CD4-positive, alpha-beta memory T cell (primary cell): ENCODE data around the gene CNPPD1. TPM values are rescaled to one million over a fixed set of nuclear protein-coding genes. Genes with fewer than 3 reads are reported as not detected.

Experiments used
- CTCF ChIA-PET: fragments of 350-600 bp; sonication (Branson Sonifier 250); formaldehyde crosslinking; loops from one replicate; lab custom pipeline; 2021; ENCODE audit warnings: inconsistent platforms; ENCODE audit not compliant: partially characterized antibody; lab: Charles Lee
- POLR2A ChIA-PET: fragments of 350-600 bp; sonication (Branson Sonifier 250); formaldehyde crosslinking; loops from one replicate; lab custom pipeline; 2021; ENCODE audit not compliant: partially characterized antibody; lab: Charles Lee
- DNase-seq, 5 donors: peaks; one replicate each; pipeline versions ENCODE4 v3.0.0 to v3.0.0-alpha.2; 2020 to 2022; ENCODE audit warnings: mixed read lengths in 1 of 5
- H3K27ac ChIP-seq: one replicate; pipeline ENCODE4 v1.7.0; 2013; ENCODE audit warnings: low read depth, low read length
- H3K27me3 ChIP-seq: 2 replicates; pipeline ENCODE4 v1.7.0; 2013; ENCODE audit warnings: mild to moderate bottlenecking, low read length, moderate library complexity; ENCODE audit not compliant: insufficient read depth
- H3K36me3 ChIP-seq: 2 replicates; pipeline ENCODE4 v1.7.0; 2013; ENCODE audit warnings: mild to moderate bottlenecking, low read length, moderate library complexity; ENCODE audit not compliant: insufficient read depth
- H3K4me1 ChIP-seq: 2 replicates; pipeline ENCODE4 v1.7.0; 2013; ENCODE audit warnings: mild to moderate bottlenecking, low read length, moderate library complexity; ENCODE audit not compliant: insufficient read depth
- H3K4me3 ChIP-seq, 2 donors: one replicate each; pipeline ENCODE4 v1.7.0; 2013; ENCODE audit warnings: low read length in 2 of 2, mild to moderate bottlenecking in 1 of 2
- H3K9me3 ChIP-seq, 2 donors: one replicate each; pipeline ENCODE4 v1.7.0; 2013; ENCODE audit warnings: low read length in 2 of 2, control low read depth in 1 of 2; ENCODE audit not compliant: control insufficient read depth in 1 of 2
- H3K27ac Mint-ChIP-seq, 7 donors: one replicate each; pipeline ENCODE4 v1.8.0; 2020 to 2021; ENCODE audit warnings: mixed read lengths in 7 of 7, mild to moderate bottlenecking in 6 of 7, inconsistent platforms in 3 of 7, moderate library complexity in 3 of 7
- H3K27me3 Mint-ChIP-seq, 2 donors: one replicate each; pipeline ENCODE4 v1.8.0; 2020 to 2021; ENCODE audit warnings: mixed read lengths in 2 of 2
- H3K36me3 Mint-ChIP-seq, 2 donors: one replicate each; pipeline ENCODE4 v1.8.0; 2020 to 2021; ENCODE audit warnings: mixed read lengths in 2 of 2, inconsistent platforms in 1 of 2, mild to moderate bottlenecking in 1 of 2
- H3K4me1 Mint-ChIP-seq, 4 donors: one replicate each; pipeline ENCODE4 v1.8.0; 2020 to 2021; ENCODE audit warnings: mixed read lengths in 4 of 4, mild to moderate bottlenecking in 1 of 4
- H3K4me3 Mint-ChIP-seq, 8 donors: one replicate each; pipeline ENCODE4 v1.8.0; 2020 to 2021; ENCODE audit warnings: mixed read lengths in 8 of 8, mild to moderate bottlenecking in 7 of 8, moderate library complexity in 6 of 8, inconsistent platforms in 3 of 8
- H3K9me3 Mint-ChIP-seq, 8 donors: one replicate each; pipeline ENCODE4 v1.8.0; 2020 to 2021; ENCODE audit warnings: mixed read lengths in 8 of 8, mild to moderate bottlenecking in 5 of 8, inconsistent platforms in 3 of 8, moderate library complexity in 1 of 8
- intact Hi-C: fragments of 100-400 bp; cut with micrococcal nuclease; formaldehyde crosslinking; loops from one replicate; pipeline ENCODE4 v1.15.1; 2023
- polyA plus RNA-seq, 2 donors: library from polyadenylated mRNA; unstranded; fragments of 300-500 nt; fragmentation: Illumina TruSeq; gene quantifications; one replicate each; pipeline ENCODE4 v1.2.3, GENCODE V29; 2021
- total RNA-seq, 2 experiments: library from RNA; stranded (reverse); gene quantifications; one replicate each; pipeline ENCODE4 v1.2.3, GENCODE V29; 2021

CNPPD1 gene
- total and polyA plus RNA-seq, 4 experiments from 2014 or later = 76.5 to 83.3 (median 80.7) TPM

DNA sequence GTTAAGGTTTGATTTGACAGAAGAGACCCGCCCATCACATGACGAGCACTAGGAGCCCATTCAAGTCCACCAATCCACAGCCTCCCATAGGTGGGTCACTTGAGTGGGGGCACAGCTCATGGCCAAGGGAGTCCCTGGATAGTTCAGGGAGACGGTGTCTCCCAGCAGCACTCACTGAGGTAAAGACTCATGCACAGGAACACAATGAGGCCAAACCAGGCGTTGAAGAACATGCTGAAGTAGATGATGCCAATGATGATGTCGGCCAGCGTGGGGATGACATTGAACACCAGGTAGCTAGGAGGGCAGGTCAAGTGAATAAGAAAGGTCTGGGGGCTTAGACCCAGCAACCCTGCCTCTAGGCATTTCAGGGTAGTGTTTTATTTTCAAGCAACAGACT is 38.1 kb upstream of the CNPPD1 start:
- no peak overlapping the region for H3K4me3 ChIP-seq
- peaks cover 0 to 14% of the 10 kb centered on the region in 2 donors for H3K36me3 Mint-ChIP-seq
- intact Hi-C loops = loop anchor here (10.0 kb wide), 1 partner anchor 160 kb away; no protein-coding TSS in a partner anchor
- peaks cover under 1% of the 10 kb centered on the region for H3K36me3 ChIP-seq
- H3K27ac Mint-ChIP-seq = no peak overlapping the region
- POLR2A ChIA-PET = interaction anchor here (1.0 to 15.3 kb wide), 7 partner anchors 8 to 55 kb away, joined by 3 to 424 read pairs (median 7); partner anchors contain the start of genes ANKZF1, ATG9A, CNPPD1 and NHEJ1
- H3K27me3 ChIP-seq = no peaks in the 10 kb centered on the region
- no peak for DNase-seq
- H3K9me3 Mint-ChIP-seq = peaks cover 0 to 2% (median 0%) of the 10 kb centered on the region in 8 donors
- H3K27me3 Mint-ChIP-seq = no peaks in the 10 kb centered on the region
- H3K4me1 ChIP-seq = peaks cover 42% of the 10 kb centered on the region
- H3K9me3 ChIP-seq = no peaks in the 10 kb centered on the region
- H3K4me3 Mint-ChIP-seq = no peak overlapping the region
- peaks cover 14 to 41% (median 26%) of the 10 kb centered on the region in 4 donors for H3K4me1 Mint-ChIP-seq
- CTCF ChIA-PET = interaction anchor here (1.3 to 14.5 kb wide), 6 partner anchors 35 to 157 kb away, joined by 4 to 253 read pairs (median 8); partner anchors contain the start of genes CNPPD1, NHEJ1, RETREG2 and SLC23A3
- H3K27ac ChIP-seq = no peak overlapping the region

GRCh38 chr2:219214141-219214540 is 37.4 kb upstream of the CNPPD1 start:
- CTCF ChIA-PET = interaction anchor here (1.3 to 14.5 kb wide), 5 partner anchors 36 to 156 kb away, joined by 4 to 253 read pairs (median 11); partner anchors contain the start of genes CNPPD1, NHEJ1, RETREG2 and SLC23A3
- POLR2A ChIA-PET = interaction anchor here (1.0 to 15.3 kb wide), 3 partner anchors 13 to 54 kb away, joined by 3 to 424 read pairs (median 7); partner anchors contain the start of genes CNPPD1, NHEJ1, RETREG2 and SLC23A3
- no peaks in the 10 kb centered on the region for H3K9me3 ChIP-seq
- peaks cover 7% of the 10 kb centered on the region for H3K36me3 ChIP-seq
- Mint-ChIP-seq H3K9me3 (peaks cover 0 to 2% (median 0%) of the 10 kb centered on the region in 8 donors), H3K27me3 (no peaks in the 10 kb centered on the region), H3K36me3 (peaks cover 3 to 16% of the 10 kb centered on the region in 2 donors), H3K4me3 (no peak overlapping the region), H3K27ac (peak overlapping the region in 3 of 7 donors; percentile 45 to 69 (median 63)), H3K4me1 (peaks cover 14 to 41% (median 29%) of the 10 kb centered on the region in 4 donors)
- no peak overlapping the region for H3K4me3 ChIP-seq
- peaks cover 38% of the 10 kb centered on the region for H3K4me1 ChIP-seq
- intact Hi-C loops = loop anchor here (10.0 kb wide), 1 partner anchor 159 kb away; no protein-coding TSS in a partner anchor
- H3K27ac ChIP-seq = no peak overlapping the region
- DNase-seq = no peak
- H3K27me3 ChIP-seq = no peaks in the 10 kb centered on the region

- H3K4me1 Mint-ChIP-seq = peaks cover 18 to 43% (median 29%) of the 10 kb centered on the region in 4 donors
- no peak for DNase-seq
- H3K36me3 Mint-ChIP-seq = peaks cover 6 to 19% of the 10 kb centered on the region in 2 donors
- ChIA-PET POLR2A (interaction anchor here (0.7 to 15.3 kb wide), 4 partner anchors 13 to 40 kb away, joined by 3 to 424 read pairs (median 16); partner anchors contain the start of genes ANKZF1, ATG9A, CNPPD1 and RETREG2), CTCF (interaction anchor here (0.8 to 14.5 kb wide), 8 partner anchors 11 to 86 kb away, joined by 3 to 253 read pairs (median 4); partner anchors contain the start of genes CNPPD1, DNAJB2, NHEJ1 and RETREG2)
- Histone ChIP-seq H3K36me3 (peaks cover 12% of the 10 kb centered on the region), H3K27ac (no peak overlapping the region), H3K4me3 (no peak overlapping the region), H3K4me1 (peaks cover 32% of the 10 kb centered on the region), H3K27me3 (no peaks in the 10 kb centered on the region), H3K9me3 (no peaks in the 10 kb centered on the region)
- peaks cover 0 to 2% (median 0%) of the 10 kb centered on the region in 8 donors for H3K9me3 Mint-ChIP-seq
- no peak overlapping the region for H3K4me3 Mint-ChIP-seq
- peak overlapping the region in 3 of 7 donors; percentile 48 to 72 (median 54) for H3K27ac Mint-ChIP-seq
- intact Hi-C loops = loop anchor here (10.0 kb wide), 1 partner anchor 159 kb away; no protein-coding TSS in a partner anchor
- H3K27me3 Mint-ChIP-seq = no peaks in the 10 kb centered on the region
Observed at GRCh38 chr2:219213486-219214071, 36.9 kb upstream of the CNPPD1 start.

DNA sequence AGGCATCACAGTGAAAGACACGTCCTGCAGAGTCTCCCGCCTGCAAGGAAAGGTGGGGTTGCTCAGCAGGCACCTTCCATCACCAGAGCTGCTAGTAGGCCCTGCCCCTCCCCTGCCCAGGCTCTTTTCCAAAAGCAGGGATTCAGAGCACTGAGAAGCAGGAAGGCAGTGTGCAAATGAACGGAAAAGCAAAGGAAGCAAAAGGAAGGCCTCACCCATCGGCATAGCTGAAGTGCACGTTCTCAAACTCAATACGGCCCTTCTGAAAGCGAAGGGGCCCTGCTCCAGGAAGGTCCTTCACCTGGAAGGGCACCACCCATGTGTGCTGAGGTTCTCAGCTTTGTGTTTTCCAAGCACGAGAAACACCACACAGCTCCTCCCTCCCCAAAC is 36.3 kb upstream of the CNPPD1 start:
- Histone ChIP-seq H3K4me3 (no peak overlapping the region), H3K27ac (no peak overlapping the region), H3K9me3 (no peaks in the 10 kb centered on the region), H3K4me1 (peaks cover 30% of the 10 kb centered on the region), H3K36me3 (peaks cover 18% of the 10 kb centered on the region), H3K27me3 (no peaks in the 10 kb centered on the region)
- ChIA-PET POLR2A (interaction anchor here (0.7 to 15.3 kb wide), 4 partner anchors 14 to 40 kb away, joined by 3 to 424 read pairs (median 16); partner anchors contain the start of genes ANKZF1, ATG9A, CNPPD1 and RETREG2), CTCF (interaction anchor here (0.8 to 14.5 kb wide), 8 partner anchors 11 to 86 kb away, joined by 3 to 253 read pairs (median 8); partner anchors contain the start of genes CNPPD1, DNAJB2, NHEJ1 and RETREG2)
- Mint-ChIP-seq H3K27ac (peak overlapping the region in 1 of 7 donors; percentile 54), H3K4me1 (peaks cover 21 to 47% (median 33%) of the 10 kb centered on the region in 4 donors), H3K36me3 (peaks cover 11 to 24% of the 10 kb centered on the region in 2 donors), H3K9me3 (peaks cover 0 to 2% (median 0%) of the 10 kb centered on the region in 8 donors), H3K4me3 (no peak overlapping the region), H3K27me3 (no peaks in the 10 kb centered on the region)
- intact Hi-C loops = loop anchor here (10.0 kb wide), 1 partner anchor 158 kb away; no protein-coding TSS in a partner anchor
- DNase-seq = no peak

- Mint-ChIP-seq H3K27me3 (no peaks in the 10 kb centered on the region), H3K9me3 (peaks cover 0 to 2% (median 0%) of the 10 kb centered on the region in 8 donors), H3K4me3 (peak overlapping the region in 7 of 8 donors; percentile 15 to 91 (median 74)), H3K27ac (peak overlapping the region; percentile 93 to 96 (median 96)), H3K4me1 (peaks cover 22 to 54% (median 37%) of the 10 kb centered on the region in 4 donors), H3K36me3 (peaks cover 11 to 25% of the 10 kb centered on the region in 2 donors)
- H3K4me1 ChIP-seq = peaks cover 37% of the 10 kb centered on the region
- CTCF ChIA-PET = interaction anchor here (0.7 to 14.5 kb wide), 29 partner anchors 10 to 176 kb away, joined by 3 to 253 read pairs (median 4); partner anchors contain the start of genes ANKZF1, ATG9A, CNPPD1 and DNAJB2
- H3K36me3 ChIP-seq = peaks cover 24% of the 10 kb centered on the region
- peak overlapping the region; percentile 46 for H3K27ac ChIP-seq
- POLR2A ChIA-PET = interaction anchor here (0.9 to 15.3 kb wide), 13 partner anchors 19 to 84 kb away, joined by 4 to 424 read pairs (median 7); partner anchors contain the start of genes ANKZF1, ATG9A, CNPPD1 and DNAJB2
- no peak for DNase-seq
- intact Hi-C loops = loop anchor here (1.0 to 10.0 kb wide), 6 partner anchors 34 to 156 kb away; partner anchors contain the start of genes DNAJB2 and NHEJ1
- H3K4me3 ChIP-seq = no peak overlapping the region
- no peaks in the 10 kb centered on the region for H3K27me3 ChIP-seq
- no peaks in the 10 kb centered on the region for H3K9me3 ChIP-seq
Observed at GRCh38 chr2:219210886-219211362, 34.2 kb upstream of the CNPPD1 start.

DNA sequence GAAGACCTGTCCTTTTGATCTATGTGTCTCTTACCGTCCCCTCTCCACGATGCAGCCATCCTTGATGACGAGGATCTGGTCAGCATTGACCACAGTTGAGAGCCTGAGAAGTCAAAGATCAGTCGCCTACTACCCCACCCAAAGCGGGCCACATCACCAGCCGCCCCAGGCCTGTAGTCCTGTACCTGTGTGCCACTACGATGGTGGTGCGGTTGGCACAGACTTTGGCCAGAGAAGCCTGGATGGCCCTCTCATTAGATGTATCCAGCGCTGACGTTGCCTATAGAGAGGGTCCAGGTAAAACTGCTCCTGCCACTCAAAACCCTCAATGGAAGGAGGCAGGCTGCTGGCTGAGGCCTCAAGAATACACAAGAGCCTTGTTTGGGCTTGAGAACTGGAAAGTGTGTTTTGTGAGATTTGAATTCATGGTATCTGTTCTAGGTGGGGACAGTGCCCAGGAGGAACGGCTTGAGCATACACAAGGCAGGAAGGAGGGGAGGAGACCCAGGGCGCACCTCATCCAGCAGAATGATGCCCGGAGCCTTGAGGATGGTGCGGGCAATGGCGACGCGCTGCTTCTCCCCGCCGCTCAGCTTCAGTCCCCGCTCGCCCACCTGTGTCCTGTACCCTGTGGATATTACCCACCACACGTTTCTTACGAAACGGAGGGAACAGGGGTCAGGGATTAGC is 33.6 kb upstream of the CNPPD1 start:
- H3K36me3 Mint-ChIP-seq = peaks cover 11 to 25% of the 10 kb centered on the region in 2 donors
- peak overlapping the region in 2 of 8 donors; percentile 29 to 39 for H3K4me3 Mint-ChIP-seq
- peak overlapping the region; percentile 68 to 93 (median 83) for H3K27ac Mint-ChIP-seq
- POLR2A ChIA-PET = interaction anchor here (1.1 to 15.3 kb wide), 7 partner anchors 8 to 50 kb away, joined by 4 to 424 read pairs (median 26); partner anchors contain the start of genes ABCB6, CNPPD1, NHEJ1 and RETREG2
- peaks cover 22 to 54% (median 37%) of the 10 kb centered on the region in 4 donors for H3K4me1 Mint-ChIP-seq
- no peaks in the 10 kb centered on the region for H3K27me3 Mint-ChIP-seq
- H3K4me3 ChIP-seq = no peak overlapping the region
- H3K27me3 ChIP-seq = no peaks in the 10 kb centered on the region
- intact Hi-C loops = loop anchor here (10.0 kb wide), 1 partner anchor 156 kb away; no protein-coding TSS in a partner anchor
- no peaks in the 10 kb centered on the region for H3K9me3 ChIP-seq
- H3K9me3 Mint-ChIP-seq = peaks cover 0 to 2% (median 0%) of the 10 kb centered on the region in 8 donors
- H3K27ac ChIP-seq = no peak overlapping the region
- DNase-seq = no peak
- peaks cover 24% of the 10 kb centered on the region for H3K36me3 ChIP-seq
- peaks cover 39% of the 10 kb centered on the region for H3K4me1 ChIP-seq
- CTCF ChIA-PET = interaction anchor here (1.6 to 14.5 kb wide), 6 partner anchors 10 to 90 kb away, joined by 3 to 253 read pairs (median 22); partner anchors contain the start of genes CNPPD1, DNAJB2, NHEJ1 and RETREG2
